Measurements from ENCODE around the gene CAMSAP2.

DNA sequence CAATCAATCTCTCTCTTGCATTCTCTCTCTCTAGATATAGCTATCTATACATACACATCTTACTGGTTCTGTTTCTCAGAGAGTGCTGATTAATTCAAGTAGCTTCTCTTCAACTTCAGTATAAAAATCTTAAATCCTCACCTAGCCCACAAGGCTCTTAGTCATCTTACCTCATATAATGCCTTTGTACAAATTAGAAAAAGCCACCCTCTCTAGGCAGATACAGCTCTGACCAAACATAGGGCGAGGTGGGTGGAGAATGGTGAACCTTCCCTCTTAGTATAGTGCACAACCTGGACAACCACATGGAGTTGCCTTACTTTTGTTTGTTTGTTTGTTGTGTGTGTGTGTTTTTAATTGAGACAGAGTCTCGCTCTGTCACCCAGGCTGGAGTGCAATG, 150.9 kb downstream of the CAMSAP2 start:
- TF ChIP-seq EZH2 (IDR thresholded peaks at IDR 0.05; ENCODE audit: low read length, unreplicated experiment): no peak
- no peak for TF ChIP-seq EZH2phosphoT487 (IDR thresholded peaks at IDR 0.05; ENCODE audit: borderline replicate concordance, low read length)
